Right forelimb (tissue), 1 donor: ENCODE measurements around the gene NINJ1.
"Not testable (repeated sequence)": the region's sequence is repeated elsewhere in the genome, so short reads cannot be mapped to it uniquely, and the experiment has no call there.

ENCODE experiments used
- DNase-seq: peaks from one replicate; pipeline ENCODE4 v3.0.0-alpha.2; 2018

NINJ1 gene

GRCh38 chr9:93159601-93160471 is 25.8 kb upstream of the NINJ1 start:
- peak; percentile 93 for DNase-seq

GRCh38 chr9:93156475-93157008 is 22.5 kb upstream of the NINJ1 start:
- DNase-seq, result no peak

GRCh38 chr9:93155716-93156474 is 21.8 kb upstream of the NINJ1 start:
- no peak for DNase-seq

- DNase-seq, result no peak
Observed at GRCh38 chr9:93154293-93154903, 20.3 kb upstream of the NINJ1 start.

- DNase-seq, result no peak
Observed at GRCh38 chr9:93151097-93151784, 17.2 kb upstream of the NINJ1 start.

GRCh38 chr9:93149361-93149760 is 15.3 kb upstream of the NINJ1 start:
- no peak for DNase-seq

GRCh38 chr9:93148721-93149120 is 14.7 kb upstream of the NINJ1 start:
- DNase-seq, result no peak

- no peak for DNase-seq
Observed at GRCh38 chr9:93147632-93148031, 13.6 kb upstream of the NINJ1 start.

- not testable (repeated sequence) for DNase-seq
Observed at GRCh38 chr9:93146696-93147095, 12.6 kb upstream of the NINJ1 start.

GRCh38 chr9:93143830-93144530 is 9.9 kb upstream of the NINJ1 start:
- peak; percentile 77 for DNase-seq

- no peak for DNase-seq
Observed at GRCh38 chr9:93141771-93142483, 7.9 kb upstream of the NINJ1 start.

- DNase-seq, result no peak
Observed at GRCh38 chr9:93139365-93140182, 5.5 kb upstream of the NINJ1 start.

GRCh38 chr9:93138171-93138764 is 4.2 kb upstream of the NINJ1 start:
- DNase-seq, result no peak

GRCh38 chr9:93137362-93137761 is 3.3 kb upstream of the NINJ1 start:
- no peak for DNase-seq

GRCh38 chr9:93136011-93136440 is 2.0 kb upstream of the NINJ1 start:
- no peak for DNase-seq

GRCh38 chr9:93134740-93135444 is 841 bp upstream of the NINJ1 start:
- no peak for DNase-seq

GRCh38 chr9:93133681-93134014 is 403 bp downstream of the NINJ1 start:
- DNase-seq, result peak; percentile 81

GRCh38 chr9:93132946-93133680 is 938 bp downstream of the NINJ1 start:
- DNase-seq, result no peak
